GM21447 (cell line): Measurements from ENCODE around the gene FAM50B.

Source experiments
- ATAC-seq: cut with Tn5 transposase; IDR thresholded peaks from one replicate; pipeline ENCODE4 v1.9.1; 2021; ENCODE audit not compliant: unreplicated experiment

The FAM50B gene

GRCh38 chr6:3893487-3893886 lies 44.3 kb downstream of the FAM50B start:
- no peak for ATAC-seq

GRCh38 chr6:3893917-3894316 lies 44.7 kb downstream of the FAM50B start:
- ATAC-seq = no peak

- ATAC-seq = no peak
Observed at GRCh38 chr6:3894590-3895311, 45.6 kb downstream of the FAM50B start.

- no peak for ATAC-seq
Observed at GRCh38 chr6:3895312-3895653, 46.1 kb downstream of the FAM50B start.

- ATAC-seq = no peak
Observed at GRCh38 chr6:3895805-3896204, 46.6 kb downstream of the FAM50B start.

GRCh38 chr6:3898265-3898994 lies 49.3 kb downstream of the FAM50B start:
- ATAC-seq = no peak

GRCh38 chr6:3899061-3899460 lies 49.9 kb downstream of the FAM50B start:
- ATAC-seq = no peak

GRCh38 chr6:3899970-3900439 lies 50.8 kb downstream of the FAM50B start:
- no peak for ATAC-seq
